Activated CD8-positive, alpha-beta memory T cell treated with anti-CD3 and anti-CD28 coated beads for 1 hour (primary cell): Measurements from ENCODE around the gene RASA4B.
A peak's percentile ranks its signal among the peaks of the same experiment; 100 is the strongest.
"Not testable (repeated sequence)": the region's sequence is repeated elsewhere in the genome, so short reads cannot be mapped to it uniquely, and the experiment has no call there.

ENCODE experiments used
- DNase-seq, 2 donors: peaks; one replicate each; pipeline ENCODE4 v3.0.0-alpha.2; 2020; ENCODE audit warnings: low read depth in 1 of 2; ENCODE audit errors: extremely low read depth in 1 of 2

Gene RASA4B

DNA sequence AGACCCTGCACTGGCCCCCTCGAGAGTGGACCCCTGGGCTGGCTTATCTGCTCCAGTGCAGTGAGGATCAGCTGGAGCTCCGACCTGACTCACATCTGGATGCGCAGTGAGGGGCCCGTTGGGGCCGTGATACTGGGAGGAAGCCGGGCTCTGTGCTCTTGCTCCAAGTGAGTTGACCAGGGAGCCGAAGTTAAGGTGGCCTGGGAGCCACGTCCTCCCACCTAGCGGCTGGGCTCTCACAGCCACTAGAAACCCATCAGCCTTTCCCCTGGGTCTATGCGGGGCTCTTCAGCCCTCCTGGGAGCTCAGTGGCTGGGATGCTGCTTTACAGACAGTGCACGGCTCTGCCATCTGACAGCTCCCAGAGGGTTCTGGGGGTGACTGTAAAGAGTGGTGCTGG, 62.0 kb downstream of the RASA4B start:
- no peak for DNase-seq

DNA sequence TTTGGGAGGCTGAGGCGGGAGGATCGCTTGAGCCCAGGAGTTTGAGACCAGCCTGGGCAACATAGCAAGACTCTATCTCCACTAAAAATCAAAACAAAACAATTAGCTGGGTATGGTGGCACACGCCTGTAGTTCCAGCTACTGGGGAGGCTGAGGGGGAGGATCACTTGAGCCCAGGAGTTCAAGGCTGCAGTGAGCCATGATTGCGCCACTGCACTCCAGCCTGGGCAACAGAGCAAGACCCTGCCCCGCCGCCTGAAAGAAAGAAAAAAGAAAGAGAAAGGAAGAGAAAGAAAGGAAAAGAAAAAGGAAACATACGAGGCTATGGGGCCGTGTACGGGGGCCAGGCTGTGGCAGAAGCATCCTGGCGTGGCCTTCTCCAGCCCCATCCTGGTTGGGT, 62.6 kb downstream of the RASA4B start:
- not testable (repeated sequence) for DNase-seq

DNA sequence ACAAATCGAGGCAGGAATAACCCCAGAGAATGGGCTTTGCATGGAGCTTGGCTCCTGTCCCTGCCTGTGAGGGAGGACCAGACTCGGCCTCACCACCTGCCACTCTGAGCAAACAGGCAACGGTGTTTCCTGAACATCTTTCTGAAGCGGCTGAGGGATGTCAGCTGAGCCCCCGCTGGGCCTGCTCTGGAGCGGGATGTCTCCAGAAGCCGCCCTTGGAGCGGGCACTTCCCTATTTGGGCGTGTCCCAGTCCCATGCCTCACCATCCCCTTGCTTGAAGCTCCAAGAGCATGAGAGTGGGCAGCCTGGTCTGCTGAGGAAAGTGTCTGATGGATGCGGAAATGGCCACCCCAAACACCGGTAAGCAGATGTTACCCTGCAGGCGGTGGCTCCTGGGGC, 63.1 kb downstream of the RASA4B start:
- no peak for DNase-seq

DNA sequence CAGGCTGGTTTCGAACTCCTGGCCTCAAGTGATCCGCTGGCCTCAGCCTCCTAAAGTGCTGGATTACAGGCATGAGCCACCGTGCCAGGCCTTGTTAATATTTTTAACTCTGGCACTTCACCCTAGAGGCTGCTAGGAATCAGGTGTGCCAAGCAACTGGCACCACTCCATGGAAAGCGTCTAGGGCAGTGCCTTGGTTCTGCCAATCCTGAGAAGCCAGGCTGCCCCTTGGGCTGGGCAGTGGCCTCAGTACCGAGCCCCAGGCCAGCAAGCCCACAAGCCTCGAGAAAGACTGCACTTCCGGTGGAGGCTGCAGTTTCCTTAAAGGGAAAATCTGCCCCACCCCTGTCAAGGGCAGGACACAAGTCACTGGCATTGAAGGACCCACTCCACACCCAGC, 64.3 kb downstream of the RASA4B start:
- DNase-seq: no peak

DNA sequence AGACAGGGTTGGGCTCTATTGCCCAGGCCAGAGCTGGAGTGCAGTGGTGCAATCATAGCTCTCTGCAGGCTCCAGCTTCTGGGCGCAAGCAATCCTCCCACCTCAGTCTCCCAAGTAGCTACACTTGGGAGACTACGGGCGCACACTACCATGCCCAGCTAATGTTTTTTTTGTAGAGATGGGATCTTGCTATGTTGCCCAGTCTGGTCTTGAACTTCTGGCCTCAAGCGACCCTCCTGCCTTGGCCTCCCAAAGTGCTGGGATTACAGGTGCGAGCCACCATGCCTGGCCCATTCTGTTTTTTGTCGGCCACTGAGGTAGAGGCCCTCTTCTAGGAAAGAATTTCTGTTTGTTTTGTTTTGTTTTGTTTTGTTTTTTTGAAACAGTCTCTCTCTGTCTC, 65.1 kb downstream of the RASA4B start:
- no peak for DNase-seq

DNA sequence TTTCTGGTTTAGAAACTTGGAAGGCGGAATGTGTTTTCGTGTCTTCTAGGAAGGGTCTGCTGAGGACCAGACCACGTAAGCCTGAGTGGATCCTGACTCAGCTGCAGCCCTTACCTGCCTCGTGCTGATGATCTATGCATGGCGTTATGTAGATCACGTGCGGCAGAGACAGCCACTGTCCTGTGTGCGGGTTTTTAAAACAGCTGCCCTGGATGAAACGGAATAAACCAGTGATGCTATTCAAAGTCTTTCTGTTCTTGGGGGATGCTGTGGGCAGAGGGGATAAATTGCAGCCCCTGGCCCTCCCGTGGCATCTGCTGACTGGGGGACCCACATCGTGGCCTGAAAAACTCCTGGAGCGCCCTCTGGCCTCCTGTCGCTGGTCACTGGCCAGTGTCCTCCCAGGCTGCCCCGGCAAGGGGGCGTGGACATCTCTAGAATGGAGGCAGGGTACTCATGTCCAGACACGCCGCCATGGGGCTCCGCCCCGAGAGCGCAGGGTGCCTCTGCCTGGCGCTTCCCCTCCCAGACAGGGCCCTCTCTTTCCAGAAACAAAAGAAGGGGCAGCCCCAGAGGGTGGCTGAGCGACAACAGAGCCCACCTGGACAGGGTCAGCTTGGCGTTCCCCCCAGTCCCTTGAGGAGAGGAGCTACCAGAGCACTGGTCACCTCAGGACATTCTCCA, 66.1 kb downstream of the RASA4B start:
- no peak for DNase-seq

DNA sequence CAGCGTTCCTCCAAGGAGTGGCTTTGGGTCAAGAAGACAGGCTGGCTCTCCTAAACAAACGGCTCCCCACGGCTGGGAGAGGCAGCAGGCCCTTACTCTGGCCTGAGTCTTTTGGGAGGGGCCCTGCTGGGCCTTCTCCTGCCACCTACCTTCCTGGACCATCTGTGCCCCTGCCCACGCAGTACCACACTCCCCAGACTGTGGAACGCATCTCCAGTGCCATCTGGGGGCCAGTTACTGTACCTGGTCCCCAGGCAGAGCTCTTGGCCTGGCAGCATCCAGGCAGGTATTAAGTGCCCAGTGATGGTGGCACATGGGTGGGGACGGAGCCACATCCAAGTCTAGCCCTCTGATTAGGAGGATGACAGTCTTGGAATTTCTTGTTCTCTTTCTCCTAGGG, 67.3 kb downstream of the RASA4B start:
- DNase-seq: peak in 1 of 2 donors; percentile 24

DNA sequence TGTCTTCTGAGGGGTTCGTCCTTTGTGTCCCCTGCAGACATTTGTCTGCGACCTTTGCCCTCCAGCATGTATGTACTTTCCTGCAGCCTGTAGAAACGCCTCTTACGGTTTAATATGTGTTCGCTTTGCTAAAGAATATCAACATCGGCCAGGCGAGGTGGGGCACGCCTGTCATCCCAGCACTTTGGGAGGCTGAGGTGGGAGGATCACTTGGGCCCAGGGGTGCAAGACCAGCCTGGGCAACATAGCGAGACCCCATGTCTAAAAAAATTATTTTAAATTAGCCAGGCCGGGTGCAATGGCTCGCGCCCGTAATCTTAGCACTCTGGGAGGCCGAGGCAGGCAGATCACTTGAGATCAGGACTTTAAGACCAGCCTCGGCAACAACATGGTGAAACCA, 68.4 kb downstream of the RASA4B start:
- no peak for DNase-seq

DNA sequence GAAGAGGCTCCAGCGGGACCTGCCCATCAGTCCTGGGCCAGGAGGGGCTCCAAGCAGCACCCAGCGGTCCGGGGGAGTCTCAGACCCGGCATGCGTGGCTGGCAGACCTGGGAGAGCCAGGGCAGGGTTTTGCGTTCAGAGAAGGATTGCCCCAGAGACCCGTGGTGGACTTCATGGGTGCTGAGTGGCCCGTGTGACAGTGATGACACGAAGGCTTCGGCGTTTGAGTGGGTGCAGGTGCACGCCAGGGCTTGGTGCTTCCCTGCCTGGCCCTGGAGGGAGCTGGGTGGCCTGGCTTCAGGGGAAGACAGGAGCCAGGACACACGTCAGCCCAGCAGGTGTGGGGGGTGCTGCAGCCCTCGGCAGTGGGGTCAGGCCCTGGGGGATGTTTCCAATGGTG, 70.3 kb downstream of the RASA4B start:
- no peak for DNase-seq

DNA sequence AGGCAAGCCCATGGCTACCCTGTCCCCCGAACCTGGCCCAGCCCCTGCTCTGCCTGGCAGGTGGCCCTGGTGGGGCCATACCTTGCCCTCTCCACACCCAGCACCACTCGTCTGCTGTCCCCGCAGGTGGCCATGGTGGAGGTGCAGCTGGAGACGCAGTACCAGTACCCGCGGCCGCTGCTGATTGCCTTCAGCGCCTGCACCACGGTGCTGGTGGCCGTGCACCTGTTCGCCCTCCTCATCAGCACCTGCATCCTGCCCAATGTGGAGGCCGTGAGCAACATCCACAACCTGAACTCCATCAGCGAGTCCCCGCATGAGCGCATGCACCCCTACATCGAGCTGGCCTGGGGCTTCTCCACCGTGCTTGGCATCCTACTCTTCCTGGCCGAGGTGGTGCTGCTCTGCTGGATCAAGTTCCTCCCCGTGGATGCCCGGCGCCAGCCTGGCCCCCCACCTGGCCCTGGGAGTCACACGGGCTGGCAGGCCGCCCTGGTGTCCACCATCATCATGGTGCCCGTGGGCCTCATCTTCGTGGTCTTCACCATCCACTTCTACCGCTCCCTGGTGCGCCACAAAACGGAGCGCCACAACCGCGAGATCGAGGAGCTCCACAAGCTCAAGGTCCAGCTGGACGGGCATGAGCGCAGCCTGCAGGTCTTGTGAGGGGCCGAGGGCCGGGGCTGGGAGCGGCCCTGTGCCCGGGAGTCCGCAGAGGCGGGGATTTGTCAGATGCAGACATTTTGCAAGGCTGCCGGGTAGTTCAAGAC, 71.0 kb downstream of the RASA4B start:
- no peak for DNase-seq

DNA sequence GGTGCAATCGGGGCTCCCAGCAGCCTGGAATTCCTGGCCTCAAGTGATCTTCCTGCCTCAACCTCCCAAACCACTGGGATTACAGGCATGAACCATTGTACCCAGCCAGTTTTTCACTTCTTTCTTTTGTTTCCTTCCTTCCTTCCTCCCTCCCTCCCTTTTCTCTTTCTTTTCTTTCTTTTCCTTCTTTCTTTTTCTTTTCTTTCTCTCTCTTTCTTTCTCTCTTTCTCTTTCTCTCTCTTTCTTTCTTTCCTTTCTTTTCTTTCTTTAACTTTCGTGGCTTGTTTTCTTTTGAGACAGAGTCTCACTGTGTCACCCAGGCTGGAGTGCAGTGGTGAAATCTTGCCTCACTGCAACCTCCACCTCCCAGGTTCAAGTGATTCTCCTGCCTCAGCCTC, 71.9 kb downstream of the RASA4B start:
- DNase-seq: no peak

DNA sequence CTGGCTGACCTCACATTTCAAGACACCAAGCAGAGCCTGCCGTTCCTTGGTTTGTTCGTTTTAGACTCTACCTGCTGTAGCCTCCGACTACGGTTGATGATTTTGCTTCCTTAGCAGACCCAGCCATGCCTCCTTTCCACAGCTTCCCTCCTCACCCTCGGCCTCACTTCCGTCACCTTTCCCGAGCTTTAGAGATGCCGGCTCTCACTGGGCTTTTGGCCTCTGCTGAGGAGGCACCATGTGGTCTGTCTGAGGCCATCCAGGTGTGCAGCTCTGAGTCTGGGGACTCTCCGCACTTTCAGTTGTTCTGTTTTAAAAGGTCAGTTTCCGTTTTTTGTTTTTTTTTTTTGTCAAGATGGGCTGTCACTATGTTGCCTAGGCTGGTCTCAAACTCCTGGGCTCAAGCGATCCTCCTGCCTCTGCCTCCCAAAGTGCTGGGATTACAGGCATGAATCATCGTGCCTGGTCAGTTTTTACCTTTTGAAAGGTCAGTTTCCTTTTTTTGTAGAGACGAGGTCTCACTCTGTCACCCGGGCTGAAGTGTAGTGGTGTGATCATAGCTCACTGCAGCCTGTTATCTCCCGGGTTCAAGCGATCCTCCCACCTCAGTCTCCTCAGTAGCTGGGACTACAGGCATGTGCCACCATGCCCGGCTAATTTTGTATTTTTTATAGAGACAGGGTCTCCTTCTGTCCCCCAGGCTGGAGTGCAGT, 72.5 kb downstream of the RASA4B start:
- DNase-seq: no peak

DNA sequence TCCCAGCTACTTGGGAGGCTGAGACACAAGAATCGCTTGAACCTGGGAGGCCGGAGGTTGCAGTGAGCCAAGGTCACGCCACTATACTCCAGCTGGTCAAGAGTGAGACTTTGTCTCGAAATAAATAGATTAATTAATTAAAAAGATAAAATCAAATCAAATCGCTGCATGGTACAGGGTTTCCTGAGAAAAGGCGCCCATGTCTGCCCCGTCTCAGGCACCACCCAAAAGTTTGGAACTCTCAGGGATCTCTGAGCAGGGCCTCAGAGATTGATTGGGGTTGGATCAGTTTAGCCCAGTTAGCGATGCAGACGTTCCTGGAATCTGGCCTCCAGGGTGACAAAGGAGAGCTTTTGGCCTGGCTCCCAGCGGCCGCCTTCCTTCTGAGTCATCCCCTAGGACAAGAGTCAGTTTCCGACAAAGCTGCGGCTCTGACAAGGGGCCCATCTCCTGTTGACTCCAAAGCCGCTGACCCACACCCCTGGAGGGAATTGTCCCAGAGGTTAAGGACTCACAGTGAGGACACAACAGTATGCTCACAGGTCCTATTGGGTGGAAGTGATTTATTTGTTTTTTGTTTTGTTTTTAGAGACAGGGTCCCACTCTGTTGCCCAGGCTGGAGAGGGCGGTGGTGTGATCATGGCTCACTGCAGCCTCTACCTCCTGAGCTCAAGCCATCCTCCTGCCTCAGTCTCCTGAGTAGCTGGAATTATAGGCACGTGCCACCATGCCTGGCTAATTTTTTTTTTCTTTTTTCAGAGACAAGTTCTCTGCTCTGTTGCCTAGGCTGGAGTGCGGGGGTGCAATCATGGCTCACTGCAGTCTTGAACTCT, 77.4 kb downstream of the RASA4B start:
- no peak for DNase-seq

DNA sequence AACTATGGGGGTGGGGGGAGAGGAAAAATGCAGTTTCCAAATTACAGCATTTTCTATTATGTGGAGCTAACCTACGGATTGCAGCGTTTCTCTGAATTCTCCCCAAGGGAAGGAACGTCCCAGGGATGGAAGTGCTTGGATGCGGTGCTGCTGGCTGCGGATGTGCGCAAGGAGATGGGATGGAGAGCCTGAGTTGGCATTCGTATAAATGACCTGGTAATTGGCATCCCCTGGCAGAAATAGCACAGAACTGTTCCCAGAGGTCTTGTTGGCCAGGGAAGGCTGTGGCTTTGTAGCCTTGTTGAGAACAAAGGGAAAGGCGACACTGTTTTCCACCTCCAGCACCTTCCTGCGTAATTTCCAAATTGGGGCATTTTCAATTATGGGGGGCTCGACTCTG, 81.5 kb downstream of the RASA4B start:
- no peak for DNase-seq

DNA sequence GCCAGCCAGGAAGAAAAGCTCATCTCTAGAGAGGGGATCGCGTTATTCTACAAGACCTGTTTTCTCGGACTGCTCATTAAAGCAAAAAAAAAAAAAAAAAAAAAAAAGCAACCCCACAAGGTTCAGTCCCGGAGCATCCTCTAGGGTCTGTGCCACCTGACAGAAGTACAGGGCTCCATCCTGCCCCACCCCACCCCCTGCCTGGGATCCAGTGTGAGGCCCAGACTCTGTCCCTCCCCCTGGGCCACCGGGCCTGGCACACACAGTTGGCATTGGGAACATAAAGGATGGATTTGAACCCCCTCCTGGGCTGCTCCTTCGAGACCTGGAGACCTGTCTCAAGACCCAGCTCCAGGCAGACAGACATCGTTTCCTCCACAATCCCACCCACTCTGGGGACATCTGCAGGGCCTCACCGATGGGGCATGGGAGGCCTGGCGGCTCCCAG, 83.5 kb downstream of the RASA4B start:
- no peak for DNase-seq

DNA sequence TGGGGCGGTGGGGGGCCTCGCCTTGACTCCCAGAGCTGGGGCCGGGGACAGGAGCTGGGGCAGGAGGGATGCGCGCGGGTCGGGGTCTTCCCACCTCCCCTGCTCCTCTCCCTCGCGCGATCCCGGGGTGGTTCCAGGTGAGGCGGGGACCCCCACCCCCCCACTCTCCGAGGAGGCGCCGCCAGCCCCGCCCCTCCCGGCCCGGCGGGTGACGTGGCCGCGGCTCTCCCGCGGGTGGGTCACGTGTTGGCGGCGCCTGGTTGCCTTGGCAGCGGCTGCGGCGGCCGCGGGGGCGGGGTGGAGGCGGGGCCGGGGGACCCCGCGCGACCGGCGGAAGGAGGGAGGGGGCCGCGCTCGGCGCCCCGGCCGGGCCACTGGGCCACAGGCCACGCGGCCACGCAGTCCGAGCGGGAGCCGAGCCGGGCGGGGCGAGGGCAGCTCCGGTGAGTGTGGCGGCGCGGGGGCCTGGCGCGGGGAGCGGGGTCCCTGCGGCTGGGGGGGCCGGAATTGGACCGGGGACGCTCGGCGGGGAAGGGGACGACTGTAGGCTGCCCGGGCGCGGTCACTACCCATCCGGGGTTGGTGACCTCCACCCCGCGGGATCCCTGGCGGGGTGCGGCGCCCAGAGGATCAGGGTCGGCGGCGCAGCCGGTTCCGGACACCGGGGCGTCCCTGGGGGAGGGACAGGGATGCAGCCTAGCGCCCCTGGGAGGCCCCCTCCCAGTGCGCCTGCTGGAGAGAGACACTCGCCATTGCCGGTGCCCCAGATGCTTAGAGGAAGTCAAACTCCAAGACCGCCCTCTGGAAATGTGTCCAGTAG, 84.1 kb downstream of the RASA4B start, which contains the start of gene ORAI2:
Gene ORAI2 (plus strand): TSS at position 357 of the 820 bp plus-strand sequence. CDS start 5,382 bp downstream, outside the sequence.
- DNase-seq: peak; percentile 65 to 89
